Dermis microvascular lymphatic vessel endothelial cell (primary cell): Measurements from ENCODE around the gene PLAGL1. TPM values are rescaled to one million over a fixed set of nuclear protein-coding genes. Genes with fewer than 3 reads are reported as not detected.

Source experiments
- DNase-seq, 2 donors: peaks; one replicate each; pipeline versions ENCODE4 v3.0.0 to v3.0.0-alpha.2; 2010; ENCODE audit warnings: low read depth in 2 of 2
- total RNA-seq: library from RNA; depleted of rRNA; stranded (reverse); fragments of >200 nt; gene quantifications from 2 replicates; pipeline ENCODE4 v1.2.1, GENCODE V29; 2014

Gene PLAGL1
- total RNA-seq, 1 donor from 2014 or later, result 3.0 TPM

- no peak for DNase-seq
Measured at GRCh38 chr6:143966312-143966711, 41.7 kb downstream of the PLAGL1 start.

GRCh38 chr6:143965503-143966171 lies 42.4 kb downstream of the PLAGL1 start:
- no peak for DNase-seq

- DNase-seq, result no peak
Measured at GRCh38 chr6:143964674-143965081, 43.4 kb downstream of the PLAGL1 start.

GRCh38 chr6:143963158-143963919 lies 44.7 kb downstream of the PLAGL1 start:
- DNase-seq, result no peak

GRCh38 chr6:143961886-143962878 lies 45.9 kb downstream of the PLAGL1 start:
- DNase-seq, result peak in 1 of 2 donors; percentile 31

GRCh38 chr6:143961066-143961465 lies 47.0 kb downstream of the PLAGL1 start:
- no peak for DNase-seq

- DNase-seq, result no peak
Measured at GRCh38 chr6:143959927-143960326, 48.1 kb downstream of the PLAGL1 start.

- DNase-seq, result no peak
Measured at GRCh38 chr6:143958839-143959399, 49.1 kb downstream of the PLAGL1 start.

- DNase-seq, result no peak
Measured at GRCh38 chr6:143957679-143958274, 50.3 kb downstream of the PLAGL1 start.

GRCh38 chr6:143955971-143956370 lies 52.1 kb downstream of the PLAGL1 start:
- DNase-seq, result no peak

GRCh38 chr6:143953922-143954321 lies 54.1 kb downstream of the PLAGL1 start:
- DNase-seq, result no peak

- DNase-seq, result no peak
Measured at GRCh38 chr6:143952947-143953701, 54.9 kb downstream of the PLAGL1 start.

GRCh38 chr6:143952060-143952778 lies 55.8 kb downstream of the PLAGL1 start:
- no peak for DNase-seq

GRCh38 chr6:143950875-143951274 lies 57.2 kb downstream of the PLAGL1 start:
- DNase-seq, result no peak

GRCh38 chr6:143949962-143950361 lies 58.1 kb downstream of the PLAGL1 start:
- no peak for DNase-seq

- DNase-seq, result no peak
Measured at GRCh38 chr6:143949535-143949934, 58.5 kb downstream of the PLAGL1 start.

- DNase-seq, result no peak
Measured at GRCh38 chr6:143948208-143948607, 59.9 kb downstream of the PLAGL1 start.

- DNase-seq, result peak in 1 of 2 donors; percentile 12
Measured at GRCh38 chr6:143941852-143942627, 66.0 kb downstream of the PLAGL1 start.
